GM12873 (cell line): ENCODE results near the gene TRAF2.

ENCODE experiments used
- CTCF ChIP-seq: IDR thresholded peaks from 2 replicates; pipeline ENCODE4 v1.5.1; 2012; ENCODE audit warnings: low read depth, mild to moderate bottlenecking, moderate library complexity, low read length, control low read depth; ENCODE audit not compliant: insufficient read depth; ENCODE audit errors: missing control alignments

The TRAF2 gene

GRCh38 chr9:136868644-136869043 is 17.7 kb upstream of the TRAF2 start:
- no peak for TF ChIP-seq CTCF

- no peak for TF ChIP-seq CTCF
Measured at GRCh38 chr9:136875155-136875554, 11.2 kb upstream of the TRAF2 start.

- no peak for TF ChIP-seq CTCF
Measured at GRCh38 chr9:136876476-136876875, 9.8 kb upstream of the TRAF2 start.

- TF ChIP-seq CTCF = no peak
Measured at GRCh38 chr9:136880651-136881050, 5.7 kb upstream of the TRAF2 start.

GRCh38 chr9:136881691-136882108 is 4.6 kb upstream of the TRAF2 start:
- TF ChIP-seq CTCF = no peak

- TF ChIP-seq CTCF = no peak
Measured at GRCh38 chr9:136882109-136882946, 4.0 kb upstream of the TRAF2 start.

GRCh38 chr9:136886610-136887597 is 588 bp downstream of the TRAF2 start:
- TF ChIP-seq CTCF = no peak
